OCI-LY7 (cell line): Measurements from ENCODE around the gene HLA-DPB1. TPM values are rescaled to one million over a fixed set of nuclear protein-coding genes. Genes with fewer than 3 reads are reported as not detected.

Experiments used
- BruUV-seq: library from RNA; stranded (reverse); fragments of 400-500 nt; replicated peaks from 2 replicates; lab custom pipeline; 2021; lab: Mats Ljungman, UMichigan
- CTCF ChIA-PET: fragments of 300-600 bp; sonication (Branson Sonifier 250); formaldehyde crosslinking; loops from one replicate; lab custom pipeline; 2022; ENCODE audit warnings: antibody characterized with exemption; ENCODE audit not compliant: unreplicated experiment; lab: Charles Lee
- POLR2A ChIA-PET: fragments of 300-600 bp; sonication (Branson Sonifier 250); formaldehyde crosslinking; loops from one replicate; lab custom pipeline; 2022; ENCODE audit warnings: antibody characterized with exemption; lab: Charles Lee
- DNase-seq: peaks from one replicate; pipeline ENCODE4 v3.0.0-alpha.2; 2015; ENCODE audit warnings: low spot score
- H2AFZ ChIP-seq: fragments of 200-600 bp; sonication (generic), shearing (Covaris generic); 2 replicates; pipeline ENCODE4 v1.6.1; 2014; ENCODE audit warnings: mild to moderate bottlenecking, antibody characterized with exemption, low read length, moderate library complexity
- H3K27ac ChIP-seq: fragments of 200-600 bp; sonication (generic); 2 replicates; pipeline ENCODE4 v1.5.1; 2014; ENCODE audit warnings: mixed run types, low read depth, mild to moderate bottlenecking, moderate library complexity, low read length, inconsistent platforms; ENCODE audit not compliant: poor library complexity, severe bottlenecking
- H3K36me3 ChIP-seq: fragments of 200-600 bp; sonication (generic); 2 replicates; pipeline ENCODE4 v1.6.1; 2014; ENCODE audit warnings: mild to moderate bottlenecking, antibody characterized with exemption, low read length, moderate library complexity, mixed read lengths; ENCODE audit not compliant: insufficient read depth
- H3K4me1 ChIP-seq: fragments of 200-600 bp; sonication (generic); 2 replicates; pipeline ENCODE4 v1.5.1; 2014; ENCODE audit warnings: mild to moderate bottlenecking, low read length; ENCODE audit not compliant: insufficient read depth, poor library complexity, severe bottlenecking
- H3K4me2 ChIP-seq: fragments of 200-600 bp; sonication (generic); 2 replicates; pipeline ENCODE4 v1.6.1; 2014; ENCODE audit warnings: mild to moderate bottlenecking, low read length
- H3K4me3 ChIP-seq: fragments of 200-600 bp; sonication (generic); 2 replicates; pipeline ENCODE4 v1.5.1; 2014; ENCODE audit warnings: mild to moderate bottlenecking, low read depth, low read length; ENCODE audit not compliant: poor library complexity, severe bottlenecking
- H3K79me2 ChIP-seq: fragments of 200-600 bp; sonication (generic); 2 replicates; pipeline ENCODE4 v1.6.1; 2016; ENCODE audit warnings: low read depth, mild to moderate bottlenecking, low read length, moderate library complexity, mixed read lengths; ENCODE audit not compliant: insufficient read depth
- H3K9me2 ChIP-seq: fragments of 200-600 bp; sonication (generic); 2 replicates; pipeline ENCODE4 v1.6.1; 2016; ENCODE audit warnings: mild to moderate bottlenecking, low read length, mixed read lengths; ENCODE audit not compliant: insufficient read depth
- H3K9me3 ChIP-seq: fragments of 200-600 bp; sonication (generic); 2 replicates; pipeline ENCODE4 v1.6.1; 2014; ENCODE audit warnings: mild to moderate bottlenecking, mixed run types, low read length, mixed read lengths
- H4K20me1 ChIP-seq: fragments of 200-600 bp; sonication (generic); 2 replicates; pipeline ENCODE4 v1.6.1; 2014; ENCODE audit warnings: mild to moderate bottlenecking, antibody characterized with exemption, low read length, moderate library complexity, mixed read lengths; ENCODE audit not compliant: insufficient read depth
- EZH2phosphoT487 ChIP-seq: fragments of 200-600 bp; sonication (generic); IDR thresholded peaks from 2 replicates; pipeline ENCODE4 v1.6.1; 2018; ENCODE audit warnings: low read depth, borderline replicate concordance, mild to moderate bottlenecking, mixed run types, antibody characterized with exemption, low read length, moderate library complexity, mixed read lengths
- intact Hi-C: fragments of 100-400 bp; cut with micrococcal nuclease; formaldehyde crosslinking; loops from one replicate; pipeline ENCODE4 v1.10.0; 2022; ENCODE audit not compliant: unreplicated experiment
- total RNA-seq, 2 experiments: library from RNA; depleted of rRNA in 1 of 2; stranded (reverse); fragments of >200 nt in 1 of 2; shearing (Covaris generic) in 1 of 2; gene quantifications; 2 replicates each; pipeline ENCODE4 v1.2.3, GENCODE V29; 2014 to 2022
- TF ChIP-seq, protein P1 (sequence below): fragments of 200-600 bp; sonication (generic); conservative IDR thresholded peaks from 2 replicates; pipeline ENCODE4 v1.5.1; 2014; ENCODE audit warnings: mild to moderate bottlenecking, antibody characterized with exemption, low read length, moderate library complexity, mixed read lengths

HLA-DPB1 gene
- total RNA-seq, 2 experiments from 2014 or later = 74.5 to 117 TPM

GRCh38 chr6:33029328-33030184 is 46.2 kb upstream of the HLA-DPB1 start:
- H3K27ac ChIP-seq = peak overlapping the region; percentile 84
- peak overlapping the region; percentile 69 for H3K4me2 ChIP-seq
- peaks cover 14% of the 10 kb centered on the region for H3K9me3 ChIP-seq
- peak overlapping the region; percentile 88 for H2AFZ ChIP-seq
- H3K79me2 ChIP-seq = no peaks in the 10 kb centered on the region
- TF ChIP-seq, protein P1, sequence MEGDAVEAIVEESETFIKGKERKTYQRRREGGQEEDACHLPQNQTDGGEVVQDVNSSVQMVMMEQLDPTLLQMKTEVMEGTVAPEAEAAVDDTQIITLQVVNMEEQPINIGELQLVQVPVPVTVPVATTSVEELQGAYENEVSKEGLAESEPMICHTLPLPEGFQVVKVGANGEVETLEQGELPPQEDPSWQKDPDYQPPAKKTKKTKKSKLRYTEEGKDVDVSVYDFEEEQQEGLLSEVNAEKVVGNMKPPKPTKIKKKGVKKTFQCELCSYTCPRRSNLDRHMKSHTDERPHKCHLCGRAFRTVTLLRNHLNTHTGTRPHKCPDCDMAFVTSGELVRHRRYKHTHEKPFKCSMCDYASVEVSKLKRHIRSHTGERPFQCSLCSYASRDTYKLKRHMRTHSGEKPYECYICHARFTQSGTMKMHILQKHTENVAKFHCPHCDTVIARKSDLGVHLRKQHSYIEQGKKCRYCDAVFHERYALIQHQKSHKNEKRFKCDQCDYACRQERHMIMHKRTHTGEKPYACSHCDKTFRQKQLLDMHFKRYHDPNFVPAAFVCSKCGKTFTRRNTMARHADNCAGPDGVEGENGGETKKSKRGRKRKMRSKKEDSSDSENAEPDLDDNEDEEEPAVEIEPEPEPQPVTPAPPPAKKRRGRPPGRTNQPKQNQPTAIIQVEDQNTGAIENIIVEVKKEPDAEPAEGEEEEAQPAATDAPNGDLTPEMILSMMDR = no peak
- TF ChIP-seq EZH2phosphoT487 = no peak
- peaks cover 49% of the 10 kb centered on the region for H3K4me1 ChIP-seq
- H3K36me3 ChIP-seq = no peaks in the 10 kb centered on the region; the same call in 1 of the 2 replicates
- BruUV-seq = TSS peak; percentile 94
- ChIA-PET POLR2A (interaction anchor here (0.5 to 9.1 kb wide), 14 partner anchors 11 to 1790 kb away, joined by 3 to 75 read pairs (median 4); partner anchors contain the start of genes HLA-DMA, HLA-DPA1 and HLA-DPB1), CTCF (interaction anchor here (0.6 to 2.4 kb wide), 6 partner anchors 10 to 219 kb away, joined by 3 to 8 read pairs (median 4); partner anchors contain the start of gene HLA-DPA1)
- H3K9me2 ChIP-seq = no peaks in the 10 kb centered on the region
- no peaks in the 10 kb centered on the region for H4K20me1 ChIP-seq
- H3K4me3 ChIP-seq = peak overlapping the region; percentile 52
- peak; percentile 89 for DNase-seq
- intact Hi-C loops = loop anchor here (2.0 kb wide), 1 partner anchor 43 kb away; the partner anchor contains the start of gene HLA-DPA1

DNA sequence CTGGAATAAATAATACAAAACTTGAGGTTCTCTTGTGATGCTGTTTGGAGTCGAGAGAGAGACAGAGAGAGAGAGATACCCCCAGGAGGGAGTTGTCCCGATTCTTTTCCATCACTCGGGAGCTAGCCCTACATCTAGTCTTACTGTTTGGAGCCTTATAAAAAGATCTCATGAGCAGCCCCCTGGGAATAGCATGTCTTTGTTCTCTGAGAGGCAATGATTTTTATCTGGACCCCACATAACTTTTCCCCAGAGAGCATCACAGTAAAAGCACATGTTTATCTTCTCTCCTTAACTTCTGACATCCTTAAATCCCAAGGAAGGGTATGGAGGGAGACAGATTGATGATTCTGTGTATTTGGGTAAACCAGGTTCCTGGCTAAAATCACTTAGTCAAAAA is 45.5 kb upstream of the HLA-DPB1 start:
- no peak for TF ChIP-seq EZH2phosphoT487
- TF ChIP-seq, protein P1 = 0 out of 2 replicates have a peak, but pooled peaks have one; percentile 9
- H3K4me1 ChIP-seq = peaks cover 49% of the 10 kb centered on the region
- H3K9me3 ChIP-seq = peaks cover 21% of the 10 kb centered on the region
- H3K27ac ChIP-seq = peak overlapping the region; percentile 84
- no peaks in the 10 kb centered on the region for H4K20me1 ChIP-seq
- no peaks in the 10 kb centered on the region; the same call in 1 of the 2 replicates for H3K36me3 ChIP-seq
- DNase-seq = peak; percentile 51
- peak overlapping the region; percentile 52 for H3K4me3 ChIP-seq
- no peaks in the 10 kb centered on the region for H3K79me2 ChIP-seq
- H3K9me2 ChIP-seq = no peaks in the 10 kb centered on the region
- CTCF ChIA-PET = interaction anchor here (1.1 kb wide), 1 partner anchor 43 kb away, joined by 4 read pairs; the partner anchor contains the start of gene HLA-DPA1
- H2AFZ ChIP-seq = peak overlapping the region; percentile 88
- POLR2A ChIA-PET = interaction anchor here (0.8 to 9.1 kb wide), 4 partner anchors 12 to 1790 kb away, joined by 3 to 75 read pairs (median 10); partner anchors contain the start of genes HLA-DPA1 and HLA-DPB1
- BruUV-seq = no TSS peak
- peak overlapping the region; percentile 69 for H3K4me2 ChIP-seq
- intact Hi-C loops = no loop called here
